GM12892 (cell line): Measurements from ENCODE around the gene ANGPT4.

Source experiments
- POLR2A ChIP-seq: IDR thresholded peaks from 2 replicates; pipeline ENCODE4 v1.6.1; 2011; ENCODE audit warnings: low read depth, low read length, control low read depth
- POLR2AphosphoS5 ChIP-seq: IDR thresholded peaks from 2 replicates; pipeline ENCODE4 v1.6.1; 2011; ENCODE audit warnings: low read depth, low read length, control low read depth

GRCh38 chr20:962683-963082, 46.5 kb upstream of the ANGPT4 start:
- no peak for TF ChIP-seq POLR2AphosphoS5
- no peak for TF ChIP-seq POLR2A
